ENCODE results near the gene LRRC74B.
"Not testable (repeated sequence)": the region's sequence is repeated elsewhere in the genome, so short reads cannot be mapped to it uniquely, and the experiment has no call there.

Gene LRRC74B

GRCh38 chr22:21032868-21033688, 12.7 kb upstream of the LRRC74B start:
- DNase-seq, result no peak

DNA sequence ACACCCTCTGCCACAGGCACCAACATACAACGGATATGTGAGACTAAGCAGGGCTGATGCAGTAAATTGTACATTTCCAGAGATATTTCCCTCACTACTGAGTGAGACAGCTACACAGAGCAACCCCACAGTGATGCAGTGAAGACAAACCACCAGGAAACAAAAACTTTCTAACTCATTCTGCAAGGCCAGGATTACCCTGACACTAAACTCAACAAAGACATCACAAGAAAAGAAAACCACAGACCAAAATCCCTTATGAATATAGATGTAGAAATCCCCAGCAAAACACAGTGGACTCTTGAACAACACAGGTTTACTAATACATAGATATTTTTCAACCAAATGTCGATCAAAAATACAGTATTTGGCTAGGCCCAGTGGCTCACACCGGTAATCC, 11.9 kb upstream of the LRRC74B start:
- no peak for DNase-seq

DNA sequence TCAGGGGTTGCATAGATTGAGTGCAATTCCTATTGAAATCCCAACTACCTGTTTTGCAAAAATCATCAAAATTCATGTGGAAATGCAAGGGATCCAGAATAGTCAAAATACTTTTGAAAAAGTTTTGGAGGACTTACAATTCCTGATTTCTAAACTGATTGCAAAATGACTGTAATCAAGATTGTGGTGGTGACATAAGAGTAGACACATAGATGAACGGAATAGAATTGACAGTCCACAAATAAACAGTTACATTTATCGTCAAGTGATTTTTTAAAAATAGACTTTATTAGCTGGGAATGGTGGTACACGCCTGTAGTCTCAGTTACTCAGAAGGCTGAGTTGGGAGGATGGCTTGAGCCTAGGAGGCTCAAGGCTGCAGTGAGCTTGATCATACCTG, 10.8 kb upstream of the LRRC74B start:
- DNase-seq, result no peak

DNA sequence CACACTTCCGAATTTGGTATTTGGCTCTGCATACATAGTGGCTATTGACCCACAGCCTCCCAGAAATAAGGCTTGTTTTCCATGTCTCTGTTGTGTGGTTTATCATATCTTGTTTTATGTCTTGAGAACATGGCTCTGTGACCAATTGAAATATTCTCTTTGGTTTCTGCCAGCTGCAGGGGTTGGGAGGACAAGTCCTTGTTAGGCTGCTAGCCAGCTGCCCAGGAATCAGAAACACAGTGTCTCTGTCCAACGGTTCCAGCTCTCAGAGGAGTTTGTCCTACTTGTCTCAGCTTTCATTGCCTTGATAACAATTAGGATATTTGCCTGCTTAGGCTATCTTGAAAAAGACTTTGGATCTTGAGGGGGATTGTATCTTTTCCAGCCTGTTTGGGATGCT, 7.3 kb upstream of the LRRC74B start:
- no peak for DNase-seq

- not testable (repeated sequence) for DNase-seq
These were observed 6.6 kb upstream of the LRRC74B start for GRCh38 chr22:21039158-21039557.

DNA sequence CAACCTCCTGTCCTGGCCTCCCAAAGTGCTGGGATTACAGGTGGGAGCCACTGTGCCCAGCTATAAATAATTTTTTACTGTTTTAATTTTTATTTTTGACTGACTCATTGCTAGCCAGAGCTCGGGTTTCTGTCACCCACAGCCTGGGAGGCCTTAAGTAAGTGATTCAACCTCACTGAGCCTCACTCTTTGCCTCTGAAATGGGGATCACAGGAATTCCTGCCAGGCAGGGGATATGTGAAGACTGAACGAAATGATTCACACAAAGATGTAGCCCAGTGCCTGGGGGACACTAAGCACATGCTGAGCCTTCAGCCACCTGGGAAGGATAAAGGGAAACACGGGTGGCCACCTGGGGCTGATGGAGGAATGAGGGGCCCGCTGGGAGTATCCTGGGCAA, 3.8 kb upstream of the LRRC74B start:
- no peak for DNase-seq

GRCh38 chr22:21042978-21043859, 2.5 kb upstream of the LRRC74B start:
- no peak for DNase-seq

DNA sequence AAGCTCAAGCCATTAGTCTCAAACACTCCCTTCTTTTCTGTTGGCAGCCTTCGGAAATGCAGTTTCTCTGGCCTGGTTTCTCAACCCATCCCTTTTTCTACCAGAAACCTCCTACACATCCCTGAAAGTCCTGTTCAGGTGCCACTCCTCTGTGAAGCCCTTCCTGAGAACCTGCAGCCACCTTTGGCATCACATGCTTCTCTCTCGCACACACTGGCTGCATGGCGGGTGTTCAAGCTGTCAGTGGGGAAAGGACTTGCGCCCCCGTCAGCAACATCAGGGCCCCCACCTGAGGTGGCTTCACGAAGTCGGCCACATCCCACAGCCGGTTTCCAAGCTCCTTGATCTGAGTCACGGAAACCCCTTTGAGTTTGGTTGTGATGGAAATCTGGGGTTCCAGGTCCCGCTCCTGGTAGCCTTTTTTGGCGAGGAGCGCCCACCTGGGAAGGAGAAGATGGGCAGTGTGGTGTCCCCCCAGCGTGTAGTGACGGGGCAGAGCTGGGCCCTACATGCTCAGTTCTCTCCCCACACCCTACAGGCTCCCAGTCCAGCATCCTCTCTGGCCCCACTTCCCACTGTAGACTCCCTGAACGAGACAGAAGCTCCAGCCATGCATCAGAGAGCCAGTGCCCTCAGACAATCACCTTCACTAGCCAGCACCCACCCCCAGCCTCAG, 1.7 kb upstream of the LRRC74B start:
- no peak for DNase-seq

DNA sequence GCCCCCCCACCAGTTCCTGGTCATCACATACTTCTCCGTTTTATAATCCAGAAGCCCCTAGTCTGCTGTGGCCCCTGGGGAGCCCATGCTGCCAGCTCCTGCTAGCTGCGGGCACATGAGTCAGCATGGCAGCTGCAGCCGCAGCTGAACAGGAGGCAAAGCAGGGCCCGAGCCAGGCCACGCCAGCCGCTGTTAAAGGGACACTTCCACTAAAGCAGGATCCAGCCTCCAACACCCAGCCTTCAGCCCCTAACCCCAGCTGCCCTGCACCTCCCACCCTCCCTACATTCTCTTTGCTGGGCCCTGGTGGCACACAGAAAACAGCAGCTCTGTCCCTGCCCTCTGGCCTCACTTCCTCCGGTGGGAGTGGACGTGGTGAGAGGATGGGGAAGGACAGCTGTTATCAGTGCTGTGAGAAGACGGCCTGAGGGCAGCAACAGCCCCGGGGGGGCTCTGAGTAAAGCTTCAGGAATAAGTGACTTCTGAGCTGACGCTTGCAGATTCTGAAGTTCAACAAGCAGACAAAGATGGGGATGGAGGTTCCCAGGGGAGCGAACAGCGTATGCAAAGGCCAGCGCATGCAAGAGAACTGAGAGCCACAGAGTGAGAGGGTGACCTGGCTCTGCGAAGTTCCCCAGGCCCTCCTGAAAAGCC, 688 bp upstream of the LRRC74B start:
- no peak for DNase-seq

GRCh38 chr22:21047035-21047661, 1.4 kb downstream of the LRRC74B start:
- DNase-seq, result no peak

DNA sequence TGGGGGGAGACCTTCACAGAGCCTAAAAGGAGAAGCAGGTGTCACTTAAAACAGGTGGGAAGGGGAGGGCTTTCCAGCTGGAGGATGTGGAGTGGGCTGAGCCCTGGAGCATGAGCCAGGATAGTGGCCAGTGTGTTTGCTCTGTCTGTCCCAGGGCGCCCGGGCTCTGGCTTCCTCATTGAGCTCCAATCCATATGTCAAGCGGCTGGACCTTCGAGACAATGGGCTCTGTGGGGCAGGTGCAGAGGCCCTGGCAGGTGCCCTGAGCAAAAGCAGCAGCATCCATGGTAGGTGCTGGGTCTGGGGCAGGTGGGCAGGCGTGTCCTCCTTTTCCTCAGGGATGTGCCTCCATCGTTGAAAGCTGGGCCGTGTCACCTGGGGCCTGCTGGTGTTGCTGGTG, 2.0 kb downstream of the LRRC74B start:
- no peak for DNase-seq

GRCh38 chr22:21048448-21048847, 2.7 kb downstream of the LRRC74B start:
- not testable (repeated sequence) for DNase-seq

GRCh38 chr22:21048965-21049364, 3.2 kb downstream of the LRRC74B start:
- not testable (repeated sequence) for DNase-seq

- no peak for DNase-seq
These were observed 5.5 kb downstream of the LRRC74B start for GRCh38 chr22:21051145-21051830.

- no peak for DNase-seq
These were observed 6.2 kb downstream of the LRRC74B start for GRCh38 chr22:21051831-21052400.

GRCh38 chr22:21052715-21053459, 7.1 kb downstream of the LRRC74B start:
- no peak for DNase-seq

DNA sequence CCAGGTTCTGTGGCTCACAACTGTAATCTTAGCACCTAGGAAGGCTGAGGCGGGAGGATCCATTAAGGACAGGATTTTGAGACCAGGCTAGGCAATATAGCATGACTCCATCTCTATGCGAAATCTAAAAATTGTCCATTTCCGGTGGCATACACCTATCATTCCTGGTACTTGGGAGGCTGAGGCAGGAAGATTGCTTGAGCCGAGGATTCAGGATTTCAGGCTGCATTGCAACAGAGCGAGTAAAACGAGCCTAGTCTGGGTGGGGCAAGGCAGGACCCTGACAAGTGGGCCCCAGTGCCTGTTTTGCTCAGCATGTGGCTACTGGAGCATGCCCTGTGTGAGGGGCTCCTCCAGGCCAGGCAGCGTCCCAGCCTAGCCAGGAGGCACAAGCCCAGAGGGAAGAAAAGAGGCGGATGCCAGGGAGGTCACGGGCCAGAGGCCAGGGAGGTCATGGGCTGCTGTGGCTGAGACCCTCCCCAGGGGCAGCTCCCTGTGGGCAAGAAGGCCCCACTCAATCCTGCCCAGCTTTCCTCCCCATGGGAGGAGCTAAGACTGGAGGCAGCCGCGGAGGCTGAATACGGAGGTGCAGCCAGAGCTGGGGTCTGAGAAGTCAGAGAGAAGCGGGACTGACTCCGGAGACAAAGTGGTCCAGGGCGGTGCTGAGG, 8.4 kb downstream of the LRRC74B start:
- DNase-seq, result no peak

DNA sequence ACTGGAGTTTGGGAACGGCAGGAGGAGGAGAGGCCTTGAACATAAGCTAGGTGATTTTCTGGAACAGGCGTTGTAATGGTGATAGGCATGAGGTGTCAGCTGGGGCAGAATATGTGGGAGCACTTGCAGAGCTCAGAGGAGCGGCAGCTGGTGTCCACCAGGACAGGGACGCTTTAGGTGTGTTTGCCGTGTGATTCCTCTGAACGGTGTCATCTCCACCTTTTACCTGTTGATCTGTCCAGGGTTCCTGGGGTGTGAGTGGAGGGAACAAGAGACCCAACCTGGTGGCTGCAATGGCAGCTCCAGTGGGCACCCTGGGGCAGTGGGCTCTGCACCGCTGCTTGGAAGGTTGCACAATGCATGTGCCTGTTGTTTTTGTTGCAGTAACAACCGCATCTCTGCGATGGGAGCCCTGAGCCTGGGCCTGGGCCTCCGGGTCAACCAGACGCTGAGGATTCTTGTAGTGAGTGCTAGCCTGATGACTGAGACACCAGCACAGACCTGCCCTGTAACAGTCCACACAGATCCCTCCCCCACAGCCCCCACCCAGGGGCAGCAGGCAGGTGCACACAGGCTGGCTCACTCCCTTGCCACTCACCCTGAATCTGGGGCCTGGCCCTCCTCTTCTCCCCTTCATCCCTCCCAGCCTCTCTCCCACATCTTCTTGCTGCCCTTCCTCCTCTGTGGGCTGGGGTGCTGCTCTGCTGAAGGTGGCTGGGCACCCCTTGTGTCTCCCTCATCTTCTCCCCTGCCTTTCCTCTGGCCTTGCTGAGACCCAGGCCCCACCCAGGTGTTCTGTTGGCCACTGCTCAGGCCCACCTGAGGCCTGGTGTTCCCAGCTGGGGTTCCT, 9.2 kb downstream of the LRRC74B start:
- DNase-seq, result no peak

- DNase-seq, result no peak
These were observed 9.8 kb downstream of the LRRC74B start for GRCh38 chr22:21055564-21055834.

All from activated naive CD4-positive, alpha-beta T cell treated with anti-CD3 and anti-CD28 coated beads, Interleukin-2, amount 50 U/mL, for 16 hours (primary cell).